GM18505 (cell line): ENCODE measurements around the gene FBXL16.

ENCODE experiments used
- ATAC-seq: cut with Tn5 transposase; IDR thresholded peaks from one replicate; pipeline ENCODE4 v1.9.1; 2021; ENCODE audit not compliant: unreplicated experiment
- POLR2A ChIP-seq: IDR thresholded peaks from 4 replicates; pipeline ENCODE4 v1.6.1; 2011; ENCODE audit warnings: borderline replicate concordance; ENCODE audit not compliant: insufficient read depth, insufficient read length; ENCODE audit errors: extremely low read depth

FBXL16 gene

GRCh38 chr16:689175-689897 lies 16.3 kb downstream of the FBXL16 start:
- TF ChIP-seq POLR2A: peak; percentile 21
- no peak for ATAC-seq

- no peak for ATAC-seq
- TF ChIP-seq POLR2A: no peak
These were observed 18.1 kb downstream of the FBXL16 start for GRCh38 chr16:687499-687898.

- no peak for TF ChIP-seq POLR2A
- no peak for ATAC-seq
These were observed 18.9 kb downstream of the FBXL16 start for GRCh38 chr16:686459-687260.

- no peak for ATAC-seq
- no peak for TF ChIP-seq POLR2A
These were observed 19.6 kb downstream of the FBXL16 start for GRCh38 chr16:685967-686366.

- no peak for TF ChIP-seq POLR2A
These were observed 20.5 kb downstream of the FBXL16 start for GRCh38 chr16:684961-685696.

GRCh38 chr16:684071-684794 lies 21.4 kb downstream of the FBXL16 start, which contains the start of gene JMJD8:
Gene JMJD8, minus strand, starts transcription at chr16:684334. Its CDS starts 15 bp downstream, at chr16:684319.
- ATAC-seq: peak; percentile 50
- peak; percentile 90 for TF ChIP-seq POLR2A

More at GRCh38 chr16:684961-685696, 20.5 kb downstream of the FBXL16 start:
- no peak for ATAC-seq

GRCh38 chr16:683396-684070 lies 22.1 kb downstream of the FBXL16 start:
- no peak for ATAC-seq
- TF ChIP-seq POLR2A: peak; percentile 30

GRCh38 chr16:682493-683395 lies 22.9 kb downstream of the FBXL16 start:
- TF ChIP-seq POLR2A: no peak

GRCh38 chr16:681746-682427 lies 23.7 kb downstream of the FBXL16 start:
- TF ChIP-seq POLR2A: no peak
- no peak for ATAC-seq

More at GRCh38 chr16:682493-683395, 22.9 kb downstream of the FBXL16 start:
- no peak for ATAC-seq

GRCh38 chr16:680967-681745 lies 24.4 kb downstream of the FBXL16 start:
- no peak for ATAC-seq
- no peak for TF ChIP-seq POLR2A
